ENCODE results near the gene PAEP.
"Not testable (repeated sequence)": the region's sequence is repeated elsewhere in the genome, so short reads cannot be mapped to it uniquely, and the experiment has no call there.

PAEP gene

GRCh38 chr9:135547756-135548736, 13.5 kb upstream of the PAEP start:
- no peaks in the 10 kb centered on the region for H3K27me3 ChIP-seq (ENCODE audit: control insufficient read depth, insufficient read depth, low read length)

GRCh38 chr9:135549478-135550343, 11.8 kb upstream of the PAEP start:
- H3K9me3 ChIP-seq (ENCODE audit: control insufficient read depth, low read length): not testable (repeated sequence)

More at GRCh38 chr9:135547756-135548736, 13.5 kb upstream of the PAEP start:
- H3K4me3 ChIP-seq (ENCODE audit: low read length): no peak overlapping the region
- no peaks in the 10 kb centered on the region for H3K4me1 ChIP-seq (ENCODE audit: control insufficient read depth, insufficient read depth, low read length)
- no peak overlapping the region for H3K9ac ChIP-seq (ENCODE audit: low read length)
- no peaks in the 10 kb centered on the region for H3K9me3 ChIP-seq (ENCODE audit: control insufficient read depth, low read length)
- no peaks in the 10 kb centered on the region for H3K36me3 ChIP-seq (ENCODE audit: control insufficient read depth, insufficient read depth, low read length)

GRCh38 chr9:135550344-135550918, 11.1 kb upstream of the PAEP start:
- H3K9me3 ChIP-seq (ENCODE audit: control insufficient read depth, low read length): no peaks in the 10 kb centered on the region
- no peaks in the 10 kb centered on the region for H3K4me1 ChIP-seq (ENCODE audit: control insufficient read depth, insufficient read depth, low read length)
- H3K9ac ChIP-seq (ENCODE audit: low read length): no peak overlapping the region
- H3K36me3 ChIP-seq (ENCODE audit: control insufficient read depth, insufficient read depth, low read length): no peaks in the 10 kb centered on the region
- no peak overlapping the region for H3K4me3 ChIP-seq (ENCODE audit: low read length)
- H3K27me3 ChIP-seq (ENCODE audit: control insufficient read depth, insufficient read depth, low read length): no peaks in the 10 kb centered on the region

More at GRCh38 chr9:135549478-135550343, 11.8 kb upstream of the PAEP start:
- not testable (repeated sequence) for H3K9ac ChIP-seq (ENCODE audit: low read length); H3K27me3 ChIP-seq (ENCODE audit: control insufficient read depth, insufficient read depth, low read length); H3K4me1 ChIP-seq (ENCODE audit: control insufficient read depth, insufficient read depth, low read length); H3K36me3 ChIP-seq (ENCODE audit: control insufficient read depth, insufficient read depth, low read length); H3K4me3 ChIP-seq (ENCODE audit: low read length)

- no peaks in the 10 kb centered on the region for H3K36me3 ChIP-seq (ENCODE audit: control insufficient read depth, insufficient read depth, low read length)
- no peak overlapping the region for H3K9ac ChIP-seq (ENCODE audit: low read length)
- H3K27me3 ChIP-seq (ENCODE audit: control insufficient read depth, insufficient read depth, low read length): no peaks in the 10 kb centered on the region
- no peaks in the 10 kb centered on the region for H3K9me3 ChIP-seq (ENCODE audit: control insufficient read depth, low read length)
- H3K4me1 ChIP-seq (ENCODE audit: control insufficient read depth, insufficient read depth, low read length): no peaks in the 10 kb centered on the region
- no peak overlapping the region for H3K4me3 ChIP-seq (ENCODE audit: low read length)
Observed at GRCh38 chr9:135551031-135551430, 10.5 kb upstream of the PAEP start.

GRCh38 chr9:135551456-135551855, 10.1 kb upstream of the PAEP start:
- H3K9ac ChIP-seq (ENCODE audit: low read length): no peak overlapping the region
- H3K4me3 ChIP-seq (ENCODE audit: low read length): no peak overlapping the region
- no peaks in the 10 kb centered on the region for H3K36me3 ChIP-seq (ENCODE audit: control insufficient read depth, insufficient read depth, low read length)
- no peaks in the 10 kb centered on the region for H3K27me3 ChIP-seq (ENCODE audit: control insufficient read depth, insufficient read depth, low read length)
- H3K4me1 ChIP-seq (ENCODE audit: control insufficient read depth, insufficient read depth, low read length): no peaks in the 10 kb centered on the region
- H3K9me3 ChIP-seq (ENCODE audit: control insufficient read depth, low read length): no peaks in the 10 kb centered on the region

- Histone ChIP-seq H3K9ac (ENCODE audit: low read length) (no peak overlapping the region), H3K9me3 (ENCODE audit: control insufficient read depth, low read length) (no peaks in the 10 kb centered on the region), H3K4me3 (ENCODE audit: low read length) (no peak overlapping the region), H3K4me1 (ENCODE audit: control insufficient read depth, insufficient read depth, low read length) (no peaks in the 10 kb centered on the region), H3K36me3 (ENCODE audit: control insufficient read depth, insufficient read depth, low read length) (no peaks in the 10 kb centered on the region), H3K27me3 (ENCODE audit: control insufficient read depth, insufficient read depth, low read length) (no peaks in the 10 kb centered on the region)
Observed at GRCh38 chr9:135552021-135552697, 9.4 kb upstream of the PAEP start.

GRCh38 chr9:135552698-135553171, 8.8 kb upstream of the PAEP start:
- H3K27me3 ChIP-seq (ENCODE audit: control insufficient read depth, insufficient read depth, low read length): no peaks in the 10 kb centered on the region
- H3K36me3 ChIP-seq (ENCODE audit: control insufficient read depth, insufficient read depth, low read length): no peaks in the 10 kb centered on the region
- no peaks in the 10 kb centered on the region for H3K4me1 ChIP-seq (ENCODE audit: control insufficient read depth, insufficient read depth, low read length)
- H3K9ac ChIP-seq (ENCODE audit: low read length): no peak overlapping the region
- no peaks in the 10 kb centered on the region for H3K9me3 ChIP-seq (ENCODE audit: control insufficient read depth, low read length)
- no peak overlapping the region for H3K4me3 ChIP-seq (ENCODE audit: low read length)

GRCh38 chr9:135554718-135555117, 6.8 kb upstream of the PAEP start:
- H3K36me3 ChIP-seq (ENCODE audit: control insufficient read depth, insufficient read depth, low read length): no peaks in the 10 kb centered on the region

GRCh38 chr9:135555203-135555602, 6.4 kb upstream of the PAEP start:
- Histone ChIP-seq H3K36me3 (ENCODE audit: control insufficient read depth, insufficient read depth, low read length) (no peaks in the 10 kb centered on the region), H3K9ac (ENCODE audit: low read length) (no peak overlapping the region), H3K4me1 (ENCODE audit: control insufficient read depth, insufficient read depth, low read length) (no peaks in the 10 kb centered on the region), H3K9me3 (ENCODE audit: control insufficient read depth, low read length) (no peaks in the 10 kb centered on the region), H3K27me3 (ENCODE audit: control insufficient read depth, insufficient read depth, low read length) (no peaks in the 10 kb centered on the region), H3K4me3 (ENCODE audit: low read length) (no peak overlapping the region)

More at GRCh38 chr9:135554718-135555117, 6.8 kb upstream of the PAEP start:
- H3K27me3 ChIP-seq (ENCODE audit: control insufficient read depth, insufficient read depth, low read length): no peaks in the 10 kb centered on the region
- no peak overlapping the region for H3K9ac ChIP-seq (ENCODE audit: low read length)
- H3K9me3 ChIP-seq (ENCODE audit: control insufficient read depth, low read length): no peaks in the 10 kb centered on the region
- H3K4me1 ChIP-seq (ENCODE audit: control insufficient read depth, insufficient read depth, low read length): no peaks in the 10 kb centered on the region
- H3K4me3 ChIP-seq (ENCODE audit: low read length): no peak overlapping the region

GRCh38 chr9:135555910-135556309, 5.6 kb upstream of the PAEP start:
- Histone ChIP-seq H3K36me3 (ENCODE audit: control insufficient read depth, insufficient read depth, low read length) (no peaks in the 10 kb centered on the region), H3K27me3 (ENCODE audit: control insufficient read depth, insufficient read depth, low read length) (no peaks in the 10 kb centered on the region), H3K9ac (ENCODE audit: low read length) (no peak overlapping the region), H3K4me3 (ENCODE audit: low read length) (no peak overlapping the region), H3K4me1 (ENCODE audit: control insufficient read depth, insufficient read depth, low read length) (no peaks in the 10 kb centered on the region), H3K9me3 (ENCODE audit: control insufficient read depth, low read length) (no peaks in the 10 kb centered on the region)

GRCh38 chr9:135559606-135560005, 1.9 kb upstream of the PAEP start:
- Histone ChIP-seq H3K9me3 (ENCODE audit: control insufficient read depth, low read length) (no peaks in the 10 kb centered on the region), H3K4me3 (ENCODE audit: low read length) (no peak overlapping the region), H3K9ac (ENCODE audit: low read length) (no peak overlapping the region), H3K4me1 (ENCODE audit: control insufficient read depth, insufficient read depth, low read length) (no peaks in the 10 kb centered on the region), H3K36me3 (ENCODE audit: control insufficient read depth, insufficient read depth, low read length) (no peaks in the 10 kb centered on the region), H3K27me3 (ENCODE audit: control insufficient read depth, insufficient read depth, low read length) (no peaks in the 10 kb centered on the region)
